Skin epidermis (tissue), 12 donors: ENCODE data around the gene GREB1.

Source experiments
- H3K27ac ChIP-seq, 21 experiments: fragments of 200-600 bp; sonication (generic) in 11 of 21; one replicate each; pipeline ENCODE4 v1.5.0; 2020; ENCODE audit warnings: mild to moderate bottlenecking in 3 of 21, inconsistent platforms in 2 of 21, moderate library complexity in 2 of 21
- H3K4me3 ChIP-seq, 7 experiments: fragments of 200-600 bp; sonication (generic) in 2 of 7; one replicate each; pipeline ENCODE4 v1.5.0; 2020; ENCODE audit warnings: inconsistent platforms in 2 of 7, mild to moderate bottlenecking in 2 of 7, moderate library complexity in 1 of 7

The GREB1 gene

DNA sequence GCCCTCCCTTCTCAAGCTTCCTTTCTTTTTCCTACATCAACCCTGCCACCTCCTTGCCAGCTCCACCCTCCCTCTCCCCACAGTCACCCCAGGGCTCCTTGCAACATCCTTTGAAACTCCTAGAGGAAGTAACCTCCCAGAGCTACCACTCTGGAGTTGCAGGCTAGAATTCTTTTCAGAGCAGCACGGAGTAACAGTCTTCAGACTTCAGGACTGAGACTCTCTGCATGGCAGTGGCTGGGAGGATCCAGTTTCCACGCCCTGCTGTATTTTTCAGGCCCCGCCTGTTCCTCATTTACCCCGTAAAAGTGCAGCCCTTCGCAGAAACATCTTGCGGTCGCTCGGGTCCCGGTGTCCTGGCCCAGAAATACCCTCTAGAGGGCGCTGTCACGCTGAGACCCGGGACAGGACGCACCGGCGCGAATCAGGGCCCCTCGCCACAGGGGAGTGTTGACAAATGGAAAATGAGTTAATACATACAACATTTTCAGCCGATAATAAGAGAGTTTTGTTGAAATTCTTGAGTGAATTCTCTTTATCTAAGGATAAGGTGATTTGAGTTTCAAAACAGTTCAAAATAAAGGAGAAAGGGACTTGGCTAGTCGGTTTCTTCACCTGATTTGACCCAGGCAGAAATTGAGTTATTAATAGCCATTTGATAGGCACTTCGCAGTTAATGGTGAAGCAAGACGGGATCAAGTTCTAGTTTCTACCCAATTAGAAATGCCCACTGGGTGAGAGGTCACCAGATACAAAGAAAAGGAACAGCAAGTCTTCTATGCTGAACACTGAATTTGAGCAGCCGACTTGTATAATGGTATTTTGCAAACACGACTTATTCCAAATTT is 154.6 kb downstream of the GREB1 start:
- peak overlapping the region in 3 of 21 experiments; percentile 1 to 26 (median 16) for H3K27ac ChIP-seq
- H3K4me3 ChIP-seq: peak overlapping the region in 2 of 7 experiments; percentile 6 to 8

DNA sequence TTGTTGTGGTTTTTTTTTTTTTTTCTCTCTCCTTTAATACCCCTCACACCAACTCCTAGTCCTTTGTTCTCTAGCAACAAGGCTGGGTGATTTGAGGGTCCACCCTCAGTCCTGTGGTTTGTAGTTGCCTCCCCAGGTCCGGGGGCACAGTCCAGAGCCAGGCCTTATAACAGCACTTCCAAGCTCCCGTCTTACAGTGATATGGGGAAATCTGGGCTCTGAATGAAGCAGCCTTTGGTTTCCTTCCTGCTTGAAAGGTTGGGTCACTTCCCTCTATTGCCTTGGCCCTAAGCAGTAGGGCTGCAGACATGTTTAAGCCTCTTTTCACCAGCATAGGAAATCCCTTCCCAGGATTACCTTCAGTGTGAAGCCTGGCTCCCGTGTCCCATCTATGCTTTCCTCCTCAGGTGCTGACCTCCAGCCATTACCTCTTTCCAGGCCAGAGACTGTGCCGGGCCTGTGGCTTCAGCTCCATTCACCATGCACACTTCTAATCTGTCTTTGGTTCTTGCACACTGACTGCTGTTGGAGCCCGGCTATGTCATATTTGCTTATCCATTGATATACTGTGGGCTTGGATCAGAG is 157.3 kb downstream of the GREB1 start:
- no peak overlapping the region for H3K4me3 ChIP-seq
- H3K27ac ChIP-seq: no peak overlapping the region
